GM19328 (cell line): Measurements from ENCODE around the gene SRSF4.
"Not testable (repeated sequence)": the region's sequence is repeated elsewhere in the genome, so short reads cannot be mapped to it uniquely, and the experiment has no call there.

Source experiments
- ATAC-seq: cut with Tn5 transposase; IDR thresholded peaks from one replicate; pipeline ENCODE4 v1.9.1; 2021; ENCODE audit warnings: mild to moderate bottlenecking, moderate library complexity; ENCODE audit not compliant: unreplicated experiment

The SRSF4 gene

GRCh38 chr1:29166291-29166878, 15.3 kb downstream of the SRSF4 start:
- no peak for ATAC-seq

GRCh38 chr1:29164588-29164987, 17.1 kb downstream of the SRSF4 start:
- ATAC-seq, result no peak

- ATAC-seq, result no peak
These were observed 19.1 kb downstream of the SRSF4 start for GRCh38 chr1:29162476-29163138.

GRCh38 chr1:29162025-29162424, 19.7 kb downstream of the SRSF4 start:
- ATAC-seq, result no peak

GRCh38 chr1:29159773-29160172, 21.9 kb downstream of the SRSF4 start:
- no peak for ATAC-seq

- ATAC-seq, result no peak
These were observed 24.5 kb downstream of the SRSF4 start for GRCh38 chr1:29157269-29157601.

GRCh38 chr1:29156543-29157268, 25.0 kb downstream of the SRSF4 start:
- ATAC-seq, result no peak

GRCh38 chr1:29152046-29152805, 29.5 kb downstream of the SRSF4 start:
- ATAC-seq, result no peak

GRCh38 chr1:29150346-29150745, 31.4 kb downstream of the SRSF4 start:
- ATAC-seq, result not testable (repeated sequence)

- ATAC-seq, result no peak
These were observed 32.8 kb downstream of the SRSF4 start for GRCh38 chr1:29148656-29149491.

- no peak for ATAC-seq
These were observed 35.8 kb downstream of the SRSF4 start for GRCh38 chr1:29145739-29146437.

GRCh38 chr1:29144178-29144577, 37.5 kb downstream of the SRSF4 start:
- no peak for ATAC-seq

- no peak for ATAC-seq
These were observed 39.0 kb downstream of the SRSF4 start for GRCh38 chr1:29142714-29143113.

- ATAC-seq, result no peak
These were observed 45.2 kb downstream of the SRSF4 start for GRCh38 chr1:29136391-29136915.

GRCh38 chr1:29134695-29135028, 47.0 kb downstream of the SRSF4 start:
- no peak for ATAC-seq

GRCh38 chr1:29133861-29134694, 47.6 kb downstream of the SRSF4 start:
- ATAC-seq, result no peak

- not testable (repeated sequence) for ATAC-seq
These were observed 50.6 kb downstream of the SRSF4 start for GRCh38 chr1:29131056-29131455.

GRCh38 chr1:29129916-29130315, 51.8 kb downstream of the SRSF4 start:
- ATAC-seq, result no peak

- ATAC-seq, result no peak
These were observed 53.0 kb downstream of the SRSF4 start for GRCh38 chr1:29128739-29129138.
